CD4-positive, alpha-beta T cell (primary cell): Measurements from ENCODE around the gene UBALD1. TPM values are rescaled to one million over a fixed set of nuclear protein-coding genes. Genes with fewer than 3 reads are reported as not detected.

Experiments
- ATAC-seq: fragments of 200-7000 bp; cut with Tn5 transposase; one replicate; pipeline ENCODE4 v1.10.0; 2022; ENCODE audit warnings: mild to moderate bottlenecking; ENCODE audit not compliant: poor library complexity
- CTCF ChIA-PET: fragments of 350-600 bp; sonication (Branson Sonifier 250); formaldehyde crosslinking; loops from one replicate; lab custom pipeline; 2021; ENCODE audit warnings: antibody characterized with exemption, inconsistent platforms; lab: Charles Lee
- POLR2A ChIA-PET: fragments of 350-600 bp; sonication (Branson Sonifier 250); formaldehyde crosslinking; loops from one replicate; lab custom pipeline; 2021; ENCODE audit warnings: antibody characterized with exemption, inconsistent platforms; lab: Charles Lee
- DNase-seq, 14 experiments: peaks; one replicate each; pipeline ENCODE4 v3.0.0-alpha.2; 2013 to 2020; ENCODE audit warnings: mixed read lengths in 2 of 14
- H3K27ac ChIP-seq, 2 donors: one replicate each; pipeline versions ENCODE4 v1.5.1 to v1.7.0; 2013; ENCODE audit warnings: low read length in 2 of 2, low read depth in 1 of 2, mild to moderate bottlenecking in 1 of 2
- H3K27me3 ChIP-seq, 2 experiments: 1 replicate in 1 of 2; 2 replicates in 1 of 2; pipeline versions ENCODE4 v1.6.1 to v1.7.0; 2013; ENCODE audit warnings: low read length in 2 of 2, control low read depth in 1 of 2, mild to moderate bottlenecking in 1 of 2, moderate library complexity in 1 of 2; ENCODE audit not compliant: insufficient read depth in 2 of 2, control insufficient read depth in 1 of 2
- H3K36me3 ChIP-seq: one replicate; pipeline ENCODE4 v1.6.1; 2013; ENCODE audit warnings: low read length, control low read depth; ENCODE audit not compliant: insufficient read depth
- H3K4me1 ChIP-seq: one replicate; pipeline ENCODE4 v1.6.1; 2013; ENCODE audit warnings: low read length, control low read depth; ENCODE audit not compliant: insufficient read depth
- H3K4me3 ChIP-seq: one replicate; pipeline ENCODE4 v1.5.1; 2013; ENCODE audit warnings: mild to moderate bottlenecking, low read length, moderate library complexity
- H3K9me3 ChIP-seq, 2 experiments: 1 replicate in 1 of 2; 2 replicates in 1 of 2; pipeline versions ENCODE4 v1.6.1 to v1.7.0; 2013; ENCODE audit warnings: low read length in 2 of 2, mild to moderate bottlenecking in 2 of 2, control low read depth in 1 of 2, moderate library complexity in 1 of 2; ENCODE audit not compliant: control insufficient read depth in 1 of 2, insufficient read depth in 1 of 2
- H3K27ac Mint-ChIP-seq: one replicate; pipeline ENCODE4 v1.8.0; 2020; ENCODE audit warnings: mixed read lengths
- H3K27me3 Mint-ChIP-seq: one replicate; pipeline ENCODE4 v1.8.0; 2021; ENCODE audit warnings: mixed read lengths
- H3K36me3 Mint-ChIP-seq: one replicate; pipeline ENCODE4 v1.8.0; 2021; ENCODE audit warnings: low read depth, mixed read lengths
- H3K4me1 Mint-ChIP-seq: one replicate; pipeline ENCODE4 v1.8.0; 2021; ENCODE audit warnings: low read depth, mixed read lengths
- H3K4me3 Mint-ChIP-seq: one replicate; pipeline ENCODE4 v1.8.0; 2020; ENCODE audit warnings: mild to moderate bottlenecking, mixed read lengths
- H3K9me3 Mint-ChIP-seq: one replicate; pipeline ENCODE4 v1.8.0; 2020; ENCODE audit warnings: mixed read lengths
- intact Hi-C, 2 experiments: fragments of 100-400 bp; cut with DNase I in 1 of 2; cut with micrococcal nuclease in 1 of 2; formaldehyde crosslinking; loops; one replicate each; pipeline versions ENCODE4 v1.15.1 to v1.9.0; 2023 to 2025; cut with DNase I, micrococcal nuclease
- total RNA-seq, 174 experiments: library from RNA in 2 of 174; stranded (reverse) in 2 of 174; gene quantifications; one replicate each; pipeline ENCODE4 v1.2.3 and lab custom pipeline; 2021 to 2026
- TF ChIP-seq, protein P1 (sequence below): fragments of 200-600 bp; IDR thresholded peaks from one replicate; pipeline ENCODE4 v1.8.0; 2022; ENCODE audit warnings: antibody characterized with exemption, mild to moderate bottlenecking

Gene UBALD1
- total RNA-seq, 2 experiments from 2014 or later: 17.5 to 19.3 TPM

DNA sequence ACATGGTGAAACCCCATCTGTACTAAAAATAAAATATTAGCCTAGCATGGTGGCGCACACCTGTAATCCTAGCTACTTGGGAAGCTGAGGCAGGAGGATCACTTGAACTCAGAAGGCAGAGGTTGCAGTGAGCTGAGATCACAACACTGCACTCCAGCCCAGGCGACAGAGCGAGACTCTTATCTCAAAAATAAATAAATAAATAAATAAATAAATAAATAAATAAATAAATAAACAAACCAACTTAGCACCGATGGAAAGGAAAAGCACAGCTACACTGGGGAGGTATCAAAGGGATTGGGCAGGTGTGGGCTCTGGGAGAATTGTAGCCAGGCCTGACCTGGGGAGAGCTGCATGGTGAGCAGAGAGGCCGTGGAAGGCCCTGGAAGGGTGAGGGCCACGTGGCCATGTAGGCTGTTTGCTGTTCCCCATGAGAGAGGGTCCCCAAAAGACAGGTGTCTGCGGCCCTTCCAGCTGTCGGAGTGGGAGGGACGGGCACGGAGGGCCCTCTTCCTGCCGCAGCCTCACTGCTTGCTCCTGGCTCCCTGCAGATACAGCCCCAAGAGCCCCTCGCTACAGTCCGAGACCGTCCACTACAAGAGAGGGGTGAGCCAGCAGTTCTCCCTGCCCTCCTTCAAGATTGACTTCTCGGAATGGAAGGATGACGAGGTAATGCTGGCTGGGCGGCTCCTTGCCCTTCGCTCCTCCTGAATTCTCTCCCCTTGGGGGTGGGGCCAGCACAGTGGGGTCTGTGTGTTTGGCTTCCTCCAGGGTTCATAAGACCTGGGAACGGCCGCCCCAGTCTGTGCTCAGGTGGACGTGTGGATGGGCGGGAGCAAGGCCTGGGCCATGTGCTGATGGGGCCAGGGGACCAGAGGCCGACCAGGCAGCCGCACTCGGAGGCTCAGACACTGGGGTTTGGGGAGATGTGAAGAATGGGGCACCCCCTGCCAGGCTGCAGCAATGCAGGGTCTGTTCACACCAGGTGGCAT, 42.3 kb upstream of the UBALD1 start:
- TF ChIP-seq, protein P1, sequence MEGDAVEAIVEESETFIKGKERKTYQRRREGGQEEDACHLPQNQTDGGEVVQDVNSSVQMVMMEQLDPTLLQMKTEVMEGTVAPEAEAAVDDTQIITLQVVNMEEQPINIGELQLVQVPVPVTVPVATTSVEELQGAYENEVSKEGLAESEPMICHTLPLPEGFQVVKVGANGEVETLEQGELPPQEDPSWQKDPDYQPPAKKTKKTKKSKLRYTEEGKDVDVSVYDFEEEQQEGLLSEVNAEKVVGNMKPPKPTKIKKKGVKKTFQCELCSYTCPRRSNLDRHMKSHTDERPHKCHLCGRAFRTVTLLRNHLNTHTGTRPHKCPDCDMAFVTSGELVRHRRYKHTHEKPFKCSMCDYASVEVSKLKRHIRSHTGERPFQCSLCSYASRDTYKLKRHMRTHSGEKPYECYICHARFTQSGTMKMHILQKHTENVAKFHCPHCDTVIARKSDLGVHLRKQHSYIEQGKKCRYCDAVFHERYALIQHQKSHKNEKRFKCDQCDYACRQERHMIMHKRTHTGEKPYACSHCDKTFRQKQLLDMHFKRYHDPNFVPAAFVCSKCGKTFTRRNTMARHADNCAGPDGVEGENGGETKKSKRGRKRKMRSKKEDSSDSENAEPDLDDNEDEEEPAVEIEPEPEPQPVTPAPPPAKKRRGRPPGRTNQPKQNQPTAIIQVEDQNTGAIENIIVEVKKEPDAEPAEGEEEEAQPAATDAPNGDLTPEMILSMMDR: no peak
- Mint-ChIP-seq H3K9me3 (no peaks in the 10 kb centered on the region), H3K27me3 (no peaks in the 10 kb centered on the region), H3K36me3 (peaks cover 35% of the 10 kb centered on the region), H3K4me1 (peaks cover 34% of the 10 kb centered on the region), H3K27ac (no peak overlapping the region), H3K4me3 (no peak overlapping the region)
- ChIA-PET POLR2A (no interaction called here), CTCF (interaction anchor here (1.7 kb wide), 1 partner anchor 33 kb away, joined by 7 read pairs; the partner anchor contains the start of gene MGRN1)
- DNase-seq: peak in 1 of 14 experiments; percentile 17
- peaks cover 36% of the 10 kb centered on the region for H3K4me1 ChIP-seq
- no peak overlapping the region for H3K27ac ChIP-seq
- H3K27me3 ChIP-seq: no peaks in the 10 kb centered on the region
- peaks cover 54% of the 10 kb centered on the region for H3K36me3 ChIP-seq
- no peak for ATAC-seq
- H3K9me3 ChIP-seq: no peaks in the 10 kb centered on the region
- intact Hi-C loops: no loop called here
- no peak overlapping the region for H3K4me3 ChIP-seq

DNA sequence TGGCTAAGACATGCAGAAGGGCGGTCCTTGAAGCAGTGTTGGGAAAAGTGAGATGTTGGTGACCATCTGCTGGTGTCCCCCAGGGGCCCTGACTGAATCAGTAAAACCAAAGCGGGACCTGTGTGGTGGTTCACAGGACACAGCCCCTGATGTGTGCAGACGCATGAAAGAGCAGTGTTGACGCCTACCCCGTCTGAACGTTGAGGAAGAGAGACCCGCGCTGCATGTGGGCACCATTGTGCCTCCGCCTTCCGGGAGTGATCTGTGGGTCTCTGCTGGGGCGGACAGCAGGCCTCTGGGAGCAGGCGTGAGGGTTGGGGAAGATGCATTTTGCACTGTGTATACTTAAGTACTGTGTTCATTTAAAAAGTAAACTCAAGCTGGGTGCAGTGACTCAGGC, 41.5 kb upstream of the UBALD1 start:
- TF ChIP-seq, protein P1: no peak
- Mint-ChIP-seq H3K36me3 (peaks cover 42% of the 10 kb centered on the region), H3K4me3 (no peak overlapping the region), H3K9me3 (no peaks in the 10 kb centered on the region), H3K27me3 (no peaks in the 10 kb centered on the region), H3K4me1 (peaks cover 28% of the 10 kb centered on the region), H3K27ac (no peak overlapping the region)
- POLR2A ChIA-PET: no interaction called here
- Histone ChIP-seq H3K4me1 (peaks cover 30% of the 10 kb centered on the region), H3K27me3 (no peaks in the 10 kb centered on the region), H3K4me3 (no peak overlapping the region), H3K9me3 (no peaks in the 10 kb centered on the region), H3K27ac (no peak overlapping the region), H3K36me3 (peaks cover 62% of the 10 kb centered on the region)
- DNase-seq: no peak
- CTCF ChIA-PET: interaction anchor here (1.7 kb wide), 1 partner anchor 32 kb away, joined by 7 read pairs; the partner anchor contains the start of gene MGRN1
- intact Hi-C loops: no loop called here
- ATAC-seq: no peak

DNA sequence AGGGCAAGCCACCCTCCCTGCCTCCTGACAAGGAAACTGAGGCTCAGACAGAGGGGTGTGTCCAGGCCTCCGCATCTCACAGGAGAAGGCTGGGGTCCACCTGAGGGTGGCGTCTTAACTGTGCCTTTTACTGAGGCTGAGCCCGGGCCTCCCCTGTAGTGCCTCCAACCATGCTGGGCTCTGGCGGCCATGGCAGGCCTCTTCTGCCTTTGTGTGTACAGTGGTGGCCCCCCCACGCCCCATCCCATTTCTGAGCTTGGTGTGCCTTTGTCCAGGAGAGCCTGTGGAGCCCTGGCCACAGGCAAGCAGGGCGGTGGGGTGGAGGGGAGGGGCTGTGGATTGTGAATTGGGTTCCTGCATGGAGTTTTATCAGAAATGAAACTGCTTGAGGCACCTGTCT, 41.1 kb upstream of the UBALD1 start:
- TF ChIP-seq, protein P1: no peak

More for the DNA sequence above, 41.1 kb upstream of the UBALD1 start:
- intact Hi-C loops: no loop called here
- no peak overlapping the region for H3K27ac Mint-ChIP-seq
- DNase-seq: no peak
- no peak for ATAC-seq
- Histone ChIP-seq H3K36me3 (peaks cover 66% of the 10 kb centered on the region), H3K4me3 (no peak overlapping the region), H3K27me3 (no peaks in the 10 kb centered on the region), H3K4me1 (peaks cover 30% of the 10 kb centered on the region), H3K27ac (no peak overlapping the region), H3K9me3 (no peaks in the 10 kb centered on the region)
- no peaks in the 10 kb centered on the region for H3K27me3 Mint-ChIP-seq
- no peaks in the 10 kb centered on the region for H3K9me3 Mint-ChIP-seq
- ChIA-PET POLR2A (no interaction called here), CTCF (interaction anchor here (1.7 kb wide), 1 partner anchor 32 kb away, joined by 7 read pairs; the partner anchor contains the start of gene MGRN1)
- no peak overlapping the region for H3K4me3 Mint-ChIP-seq
- H3K36me3 Mint-ChIP-seq: peaks cover 45% of the 10 kb centered on the region
- peaks cover 24% of the 10 kb centered on the region for H3K4me1 Mint-ChIP-seq
